ENCODE data around the gene LRMDA. TPM values are rescaled to one million over a fixed set of nuclear protein-coding genes. Genes with fewer than 3 reads are reported as not detected.
A peak's percentile ranks its signal among the peaks of the same experiment; 100 is the strongest.

Gene LRMDA
- total and polyA plus RNA-seq, 2 of the 13 experiments (the other 11 are each of a cell fraction or from before 2014, with no cell fraction given) = 13.4 to 22.0 TPM

- TF ChIP-seq DMTF1 (CRISPR knock-in tag; IDR thresholded peaks at IDR 0.05) (no peak), SATB2 (CRISPR knock-in tag; IDR thresholded peaks at IDR 0.05) (0 out of 2 replicates have a peak, but pooled peaks have one; percentile 12), PCBP2 (optimal IDR thresholded peaks at IDR 0.05; ENCODE audit: low read depth, low read length, poor library complexity, severe bottlenecking) (no peak), RXRB (CRISPR knock-in tag; IDR thresholded peaks at IDR 0.05; ENCODE audit: borderline replicate concordance) (peak; percentile 99), ZNF784 (CRISPR knock-in tag; IDR thresholded peaks at IDR 0.05; ENCODE audit: borderline replicate concordance) (0 out of 2 replicates have a peak, but pooled peaks have one; percentile 22), ZNF552 (CRISPR knock-in tag; IDR thresholded peaks at IDR 0.05; ENCODE audit: borderline replicate concordance) (no peak), SRSF9 (IDR thresholded peaks at IDR 0.05; ENCODE audit: borderline replicate concordance, insufficient read depth, low read depth, low read length, poor library complexity, severe bottlenecking) (no peak), THRA (CRISPR knock-in tag; IDR thresholded peaks at IDR 0.05; ENCODE audit: borderline replicate concordance) (peak; percentile 71; the same call in 1 of the 2 replicates), ZNF530 (CRISPR knock-in tag; IDR thresholded peaks at IDR 0.05; ENCODE audit: low read depth) (no peak), ZNF564 (CRISPR knock-in tag; IDR thresholded peaks at IDR 0.05) (no peak), ZNF407 (CRISPR knock-in tag; IDR thresholded peaks at IDR 0.05; ENCODE audit: not compliant biosample characterization) (no peak)
Measured at GRCh38 chr10:75788394-75789205, 357.2 kb downstream of the LRMDA start (continued).

All from HepG2 (cell line).